GM21526 (cell line): ENCODE measurements around the gene TGOLN2.
"Not testable (repeated sequence)": the region's sequence is repeated elsewhere in the genome, so short reads cannot be mapped to it uniquely, and the experiment has no call there.

Source experiments
- ATAC-seq: cut with Tn5 transposase; IDR thresholded peaks from one replicate; pipeline ENCODE4 v1.9.1; 2021; ENCODE audit warnings: moderate library complexity; ENCODE audit not compliant: unreplicated experiment, low FRiP score

Gene TGOLN2

GRCh38 chr2:85327822-85328617 is at the start of gene TGOLN2:
TGOLN2 (minus strand) TSS chr2:85327989; CDS start chr2:85327962, 27 bp downstream.
- ATAC-seq = peak; percentile 81

GRCh38 chr2:85377083-85377482 is 49.3 kb upstream of the TGOLN2 start:
- no peak for ATAC-seq

- no peak for ATAC-seq
Observed at GRCh38 chr2:85376291-85377065, 48.7 kb upstream of the TGOLN2 start.

- ATAC-seq = no peak
Observed at GRCh38 chr2:85371045-85371444, 43.3 kb upstream of the TGOLN2 start.

GRCh38 chr2:85369500-85369899 is 41.7 kb upstream of the TGOLN2 start:
- ATAC-seq = no peak

GRCh38 chr2:85368921-85369320 is 41.1 kb upstream of the TGOLN2 start:
- no peak for ATAC-seq

- ATAC-seq = no peak
Observed at GRCh38 chr2:85367180-85367579, 39.4 kb upstream of the TGOLN2 start.

GRCh38 chr2:85362653-85363387 is 35.0 kb upstream of the TGOLN2 start:
- not testable (repeated sequence) for ATAC-seq

GRCh38 chr2:85357736-85358135 is 29.9 kb upstream of the TGOLN2 start:
- ATAC-seq = no peak

GRCh38 chr2:85356186-85356585 is 28.4 kb upstream of the TGOLN2 start:
- ATAC-seq = no peak

- no peak for ATAC-seq
Observed at GRCh38 chr2:85355521-85355920, 27.7 kb upstream of the TGOLN2 start.

- ATAC-seq = peak; percentile 2
Observed at GRCh38 chr2:85355073-85355410, 27.3 kb upstream of the TGOLN2 start.

- peak; percentile 97 for ATAC-seq
Observed at GRCh38 chr2:85354286-85355072, 26.7 kb upstream of the TGOLN2 start, which contains the start of the genes ELMOD3 and RETSAT. ELMOD3 (plus strand) TSS chr2:85354769; CDS start chr2:85357199, 2,430 bp downstream. RETSAT (minus strand) TSS chr2:85354528; CDS start chr2:85354507, 21 bp downstream.

GRCh38 chr2:85353876-85354285 is 26.1 kb upstream of the TGOLN2 start:
- ATAC-seq = peak; percentile 3

GRCh38 chr2:85347599-85347998 is 19.8 kb upstream of the TGOLN2 start:
- ATAC-seq = no peak

GRCh38 chr2:85344356-85344954 is 16.7 kb upstream of the TGOLN2 start:
- no peak for ATAC-seq

GRCh38 chr2:85343207-85343895 is 15.6 kb upstream of the TGOLN2 start:
- not testable (repeated sequence) for ATAC-seq

GRCh38 chr2:85342156-85342555 is 14.4 kb upstream of the TGOLN2 start:
- no peak for ATAC-seq
